OCI-LY7 (cell line): ENCODE data around the gene KRT6B.
"Not testable (repeated sequence)": the region's sequence is repeated elsewhere in the genome, so short reads cannot be mapped to it uniquely, and the experiment has no call there.

ENCODE experiments used
- CTCF ChIP-seq: fragments of 200-600 bp; sonication (generic); conservative IDR thresholded peaks from 2 replicates; pipeline ENCODE4 v1.5.1; 2014; ENCODE audit warnings: mild to moderate bottlenecking, antibody characterized with exemption, low read length, moderate library complexity, mixed read lengths
- EZH2phosphoT487 ChIP-seq: fragments of 200-600 bp; sonication (generic); IDR thresholded peaks from 2 replicates; pipeline ENCODE4 v1.6.1; 2018; ENCODE audit warnings: low read depth, borderline replicate concordance, mild to moderate bottlenecking, mixed run types, antibody characterized with exemption, low read length, moderate library complexity, mixed read lengths

- TF ChIP-seq EZH2phosphoT487, CTCF: not testable (repeated sequence)
Observed at GRCh38 chr12:52447196-52447595, 4.8 kb downstream of the KRT6B start.
